ENCODE measurements around the gene PHF21A. TPM values are rescaled to one million over a fixed set of nuclear protein-coding genes. Genes with fewer than 3 reads are reported as not detected.

Gene PHF21A
- total RNA-seq, 2 experiments from 2014 or later: 40.4 to 42.6 TPM

GRCh38 chr11:46047520-46047919, 73.7 kb downstream of the PHF21A start:
- Mint-ChIP-seq H3K27ac (no peak overlapping the region), H3K36me3 (ENCODE audit: low read depth) (peaks cover 16% of the 10 kb centered on the region), H3K4me3 (no peak overlapping the region), H3K4me1 (ENCODE audit: low read depth) (peaks cover under 1% of the 10 kb centered on the region), H3K9me3 (peaks cover 2% of the 10 kb centered on the region), H3K27me3 (ENCODE audit: low read depth) (no peaks in the 10 kb centered on the region)
- DNase-seq: no peak
- CTCF ChIA-PET: no interaction called here
- intact Hi-C loops (cut with micrococcal nuclease): no loop called here

GRCh38 chr11:46045811-46046210, 75.4 kb downstream of the PHF21A start:
- Mint-ChIP-seq H3K4me1 (ENCODE audit: low read depth) (peaks cover 14% of the 10 kb centered on the region), H3K9me3 (peaks cover 2% of the 10 kb centered on the region), H3K36me3 (ENCODE audit: low read depth) (peaks cover 16% of the 10 kb centered on the region), H3K27me3 (ENCODE audit: low read depth) (no peaks in the 10 kb centered on the region), H3K4me3 (no peak overlapping the region), H3K27ac (no peak overlapping the region)
- intact Hi-C loops (cut with micrococcal nuclease): no loop called here
- CTCF ChIA-PET: no interaction called here
- DNase-seq: no peak

GRCh38 chr11:46044601-46045000, 76.7 kb downstream of the PHF21A start:
- intact Hi-C loops (cut with micrococcal nuclease): loop anchor here (5.0 kb wide), 1 partner anchor 33 kb away; no protein-coding TSS in a partner anchor
- Mint-ChIP-seq H3K27ac (no peak overlapping the region), H3K36me3 (ENCODE audit: low read depth) (peaks cover 9% of the 10 kb centered on the region), H3K4me3 (no peak overlapping the region), H3K4me1 (ENCODE audit: low read depth) (peaks cover 21% of the 10 kb centered on the region), H3K27me3 (ENCODE audit: low read depth) (no peaks in the 10 kb centered on the region), H3K9me3 (peaks cover 2% of the 10 kb centered on the region)
- DNase-seq: no peak
- CTCF ChIA-PET: interaction anchor here (1.2 kb wide), 1 partner anchor 10 kb away, joined by 3 read pairs; no protein-coding TSS in a partner anchor

- intact Hi-C loops (cut with micrococcal nuclease): loop anchor here (5.0 kb wide), 1 partner anchor 37 kb away; no protein-coding TSS in a partner anchor
- H3K36me3 Mint-ChIP-seq (ENCODE audit: low read depth): no peaks in the 10 kb centered on the region
- no peak overlapping the region for H3K27ac Mint-ChIP-seq
- H3K9me3 Mint-ChIP-seq: no peaks in the 10 kb centered on the region
- CTCF ChIA-PET: interaction anchor here (0.8 kb wide), 1 partner anchor 75 kb away, joined by 3 read pairs; no protein-coding TSS in a partner anchor
- H3K4me1 Mint-ChIP-seq (ENCODE audit: low read depth): peaks cover 26% of the 10 kb centered on the region
- DNase-seq: no peak
- no peaks in the 10 kb centered on the region for H3K27me3 Mint-ChIP-seq (ENCODE audit: low read depth)
- H3K4me3 Mint-ChIP-seq: no peak overlapping the region
Observed at GRCh38 chr11:46039990-46040389, 81.3 kb downstream of the PHF21A start.

GRCh38 chr11:46038529-46038928, 82.7 kb downstream of the PHF21A start:
- no peak for DNase-seq
- intact Hi-C loops (cut with micrococcal nuclease): no loop called here
- no peaks in the 10 kb centered on the region for H3K27me3 Mint-ChIP-seq (ENCODE audit: low read depth)
- CTCF ChIA-PET: interaction anchor here (0.9 kb wide), 1 partner anchor 32 kb away, joined by 3 read pairs; no protein-coding TSS in a partner anchor
- H3K9me3 Mint-ChIP-seq: no peaks in the 10 kb centered on the region
- no peaks in the 10 kb centered on the region for H3K36me3 Mint-ChIP-seq (ENCODE audit: low read depth)
- no peak overlapping the region for H3K27ac Mint-ChIP-seq
- no peak overlapping the region for H3K4me3 Mint-ChIP-seq
- H3K4me1 Mint-ChIP-seq (ENCODE audit: low read depth): peaks cover 26% of the 10 kb centered on the region

- peaks cover 21% of the 10 kb centered on the region for H3K4me1 Mint-ChIP-seq (ENCODE audit: low read depth)
- no peaks in the 10 kb centered on the region for H3K36me3 Mint-ChIP-seq (ENCODE audit: low read depth)
- intact Hi-C loops (cut with micrococcal nuclease): no loop called here
- no peak overlapping the region for H3K4me3 Mint-ChIP-seq
- no peak for DNase-seq
- H3K27ac Mint-ChIP-seq: no peak overlapping the region
- CTCF ChIA-PET: interaction anchor here (0.6 to 0.9 kb wide), 2 partner anchors 30 to 185 kb away, joined by 3 read pairs; no protein-coding TSS in a partner anchor
- H3K9me3 Mint-ChIP-seq: no peaks in the 10 kb centered on the region
- H3K27me3 Mint-ChIP-seq (ENCODE audit: low read depth): no peaks in the 10 kb centered on the region
Observed at GRCh38 chr11:46036969-46037368, 84.3 kb downstream of the PHF21A start.

GRCh38 chr11:46036009-46036408, 85.2 kb downstream of the PHF21A start:
- H3K27me3 Mint-ChIP-seq (ENCODE audit: low read depth): no peaks in the 10 kb centered on the region
- intact Hi-C loops (cut with micrococcal nuclease): no loop called here
- no peaks in the 10 kb centered on the region for H3K9me3 Mint-ChIP-seq
- no peak for DNase-seq
- H3K4me1 Mint-ChIP-seq (ENCODE audit: low read depth): peaks cover 14% of the 10 kb centered on the region
- CTCF ChIA-PET: interaction anchor here (0.9 kb wide), 1 partner anchor 29 kb away, joined by 3 read pairs; no protein-coding TSS in a partner anchor
- no peaks in the 10 kb centered on the region for H3K36me3 Mint-ChIP-seq (ENCODE audit: low read depth)
- H3K4me3 Mint-ChIP-seq: no peak overlapping the region
- no peak overlapping the region for H3K27ac Mint-ChIP-seq

GRCh38 chr11:46034041-46034440, 87.2 kb downstream of the PHF21A start:
- no peaks in the 10 kb centered on the region for H3K27me3 Mint-ChIP-seq (ENCODE audit: low read depth)
- no peaks in the 10 kb centered on the region for H3K36me3 Mint-ChIP-seq (ENCODE audit: low read depth)
- H3K27ac Mint-ChIP-seq: no peak overlapping the region
- intact Hi-C loops (cut with micrococcal nuclease): no loop called here
- CTCF ChIA-PET: interaction anchor here (1.1 kb wide), 1 partner anchor 27 kb away, joined by 3 read pairs; no protein-coding TSS in a partner anchor
- H3K9me3 Mint-ChIP-seq: no peaks in the 10 kb centered on the region
- H3K4me1 Mint-ChIP-seq (ENCODE audit: low read depth): peaks cover 6% of the 10 kb centered on the region
- H3K4me3 Mint-ChIP-seq: no peak overlapping the region
- no peak for DNase-seq

GRCh38 chr11:46026606-46027293, 94.5 kb downstream of the PHF21A start:
- Mint-ChIP-seq H3K4me1 (ENCODE audit: low read depth) (no peaks in the 10 kb centered on the region), H3K9me3 (no peaks in the 10 kb centered on the region), H3K36me3 (ENCODE audit: low read depth) (no peaks in the 10 kb centered on the region), H3K27ac (no peak overlapping the region), H3K4me3 (no peak overlapping the region), H3K27me3 (ENCODE audit: low read depth) (no peaks in the 10 kb centered on the region)
- CTCF ChIA-PET: interaction anchor here (1.2 kb wide), 1 partner anchor 62 kb away, joined by 4 read pairs; no protein-coding TSS in a partner anchor
- intact Hi-C loops (cut with micrococcal nuclease): no loop called here
- DNase-seq: no peak

GRCh38 chr11:46020084-46020599, 101.1 kb downstream of the PHF21A start:
- H3K27me3 Mint-ChIP-seq (ENCODE audit: low read depth): no peaks in the 10 kb centered on the region
- peaks cover 2% of the 10 kb centered on the region for H3K9me3 Mint-ChIP-seq
- no peaks in the 10 kb centered on the region for H3K36me3 Mint-ChIP-seq (ENCODE audit: low read depth)
- no peak for DNase-seq
- CTCF ChIA-PET: interaction anchor here (1.4 kb wide), 1 partner anchor 55 kb away, joined by 4 read pairs; no protein-coding TSS in a partner anchor
- no peak overlapping the region for H3K4me3 Mint-ChIP-seq
- H3K4me1 Mint-ChIP-seq (ENCODE audit: low read depth): no peaks in the 10 kb centered on the region
- H3K27ac Mint-ChIP-seq: no peak overlapping the region
- intact Hi-C loops (cut with micrococcal nuclease): no loop called here

GRCh38 chr11:46018651-46019050, 102.6 kb downstream of the PHF21A start:
- H3K4me1 Mint-ChIP-seq (ENCODE audit: low read depth): no peaks in the 10 kb centered on the region
- no peaks in the 10 kb centered on the region for H3K27me3 Mint-ChIP-seq (ENCODE audit: low read depth)
- peaks cover 2% of the 10 kb centered on the region for H3K36me3 Mint-ChIP-seq (ENCODE audit: low read depth)
- no peak for DNase-seq
- H3K4me3 Mint-ChIP-seq: no peak overlapping the region
- intact Hi-C loops (cut with micrococcal nuclease): loop anchor here (10.0 kb wide), 1 partner anchor 56 kb away; no protein-coding TSS in a partner anchor
- CTCF ChIA-PET: interaction anchor here (0.6 to 1.4 kb wide), 3 partner anchors 12 to 64 kb away, joined by 4 to 7 read pairs (median 4); no protein-coding TSS in a partner anchor
- peaks cover 5% of the 10 kb centered on the region for H3K9me3 Mint-ChIP-seq
- H3K27ac Mint-ChIP-seq: no peak overlapping the region

- H3K27me3 Mint-ChIP-seq (ENCODE audit: low read depth): no peaks in the 10 kb centered on the region
- no peak overlapping the region for H3K27ac Mint-ChIP-seq
- no peak overlapping the region for H3K4me3 Mint-ChIP-seq
- DNase-seq: no peak
- intact Hi-C loops (cut with micrococcal nuclease): loop anchor here (10.0 kb wide), 1 partner anchor 57 kb away; no protein-coding TSS in a partner anchor
- no peaks in the 10 kb centered on the region for H3K4me1 Mint-ChIP-seq (ENCODE audit: low read depth)
- peaks cover 5% of the 10 kb centered on the region for H3K9me3 Mint-ChIP-seq
- H3K36me3 Mint-ChIP-seq (ENCODE audit: low read depth): peaks cover 2% of the 10 kb centered on the region
- CTCF ChIA-PET: interaction anchor here (0.7 to 1.2 kb wide), 3 partner anchors 11 to 53 kb away, joined by 3 read pairs; no protein-coding TSS in a partner anchor
Observed at GRCh38 chr11:46017341-46017740, 103.9 kb downstream of the PHF21A start.
